HepG2 (cell line): ENCODE measurements around the gene ZNF3. TPM values are rescaled to one million over a fixed set of nuclear protein-coding genes. Genes with fewer than 3 reads are reported as not detected.

Experiments
- CREB1 ChIP-seq, 2 experiments: fragments of 450-650 bp in 1 of 2; IDR thresholded peaks; 2 replicates each; pipeline ENCODE4 v1.6.1; 2016 to 2017; ENCODE audit warnings: control low read depth in 1 of 2, mild to moderate bottlenecking in 1 of 2, missing compliant biosample characterization in 1 of 2, missing genetic modification characterization in 1 of 2
- ELF3 ChIP-seq: IDR thresholded peaks from 2 replicates; pipeline ENCODE4 v1.6.1; 2016; ENCODE audit warnings: missing genetic modification reagents, missing compliant biosample characterization
- HDAC1 ChIP-seq: sonication (generic); formaldehyde crosslinking; IDR thresholded peaks from 2 replicates; pipeline ENCODE4 v1.5.1; 2020; ENCODE audit warnings: mild to moderate bottlenecking, missing genetic modification reagents
- JUN ChIP-seq: sonication (generic); formaldehyde crosslinking; IDR thresholded peaks from 2 replicates; pipeline ENCODE4 v1.4.0; 2020; ENCODE audit warnings: mild to moderate bottlenecking, missing genetic modification reagents
- KIAA2018 ChIP-seq: sonication (generic); formaldehyde crosslinking; IDR thresholded peaks from 2 replicates; pipeline ENCODE4 v1.5.0; 2020; ENCODE audit warnings: mild to moderate bottlenecking, missing genetic modification reagents, borderline replicate concordance
- NCOA5 ChIP-seq: sonication (generic); formaldehyde crosslinking; IDR thresholded peaks from 2 replicates; pipeline ENCODE4 v1.4.0; 2020; ENCODE audit warnings: missing genetic modification reagents
- RFXANK ChIP-seq: IDR thresholded peaks from 2 replicates; pipeline ENCODE4 v1.6.1; 2016
- SMAD9 ChIP-seq: sonication (generic); formaldehyde crosslinking; IDR thresholded peaks from 2 replicates; pipeline ENCODE4 v1.5.1; 2020; ENCODE audit warnings: mild to moderate bottlenecking, missing genetic modification reagents
- SP140L ChIP-seq: sonication (generic); formaldehyde crosslinking; IDR thresholded peaks from 2 replicates; pipeline ENCODE4 v1.4.0; 2020; ENCODE audit warnings: missing genetic modification reagents, borderline replicate concordance
- ZBTB20 ChIP-seq: sonication (generic); formaldehyde crosslinking; IDR thresholded peaks from 2 replicates; pipeline ENCODE4 v1.8.1; 2023; ENCODE audit warnings: missing genetic modification reagents, low read depth, mild to moderate bottlenecking, borderline replicate concordance
- ZBTB46 ChIP-seq: sonication (generic); formaldehyde crosslinking; IDR thresholded peaks from 2 replicates; pipeline ENCODE4 v1.4.0; 2020; ENCODE audit warnings: mild to moderate bottlenecking, missing genetic modification reagents, borderline replicate concordance
- ZNF180 ChIP-seq: sonication (generic); formaldehyde crosslinking; IDR thresholded peaks from 2 replicates; pipeline ENCODE4 v1.4.0; 2020; ENCODE audit warnings: low read depth, missing genetic modification reagents, borderline replicate concordance
- ZNF234 ChIP-seq: sonication (generic); formaldehyde crosslinking; conservative IDR thresholded peaks from 2 replicates; pipeline ENCODE4 v1.5.1; 2020; ENCODE audit warnings: mild to moderate bottlenecking, missing genetic modification reagents
- ZNF326 ChIP-seq: sonication (generic); formaldehyde crosslinking; IDR thresholded peaks from 2 replicates; pipeline ENCODE4 v1.4.0; 2020; ENCODE audit warnings: missing genetic modification reagents, borderline replicate concordance
- ZNF512 ChIP-seq: sonication (generic); formaldehyde crosslinking; IDR thresholded peaks from 2 replicates; pipeline ENCODE4 v1.4.0; 2020; ENCODE audit warnings: mild to moderate bottlenecking, missing genetic modification reagents
- ZNF556 ChIP-seq: sonication (generic); formaldehyde crosslinking; IDR thresholded peaks from 2 replicates; pipeline ENCODE4 v1.4.0; 2020; ENCODE audit warnings: mild to moderate bottlenecking, missing genetic modification reagents, borderline replicate concordance
- ZSCAN31 ChIP-seq: sonication (generic); formaldehyde crosslinking; IDR thresholded peaks from 2 replicates; pipeline ENCODE4 v1.5.0; 2020; ENCODE audit warnings: low read depth, mild to moderate bottlenecking, missing genetic modification reagents
- polyA plus RNA-seq, 8 experiments: library from polyadenylated mRNA; depleted of rRNA in 3 of 8; stranded (reverse) in 7 of 8; unstranded in 1 of 8; fragments of >200 nt; fragmentation: Illumina TruSeq in 4 of 8; extraction: Trizol in 4 of 8; gene quantifications; 2 replicates each; pipeline versions ENCODE4 v1.2.1 to v1.2.3, GENCODE V29; 2011 to 2016; ENCODE audit warnings: low read depth in 4 of 8, missing spikeins in 1 of 8, mixed read lengths in 1 of 8; ENCODE audit not compliant: insufficient read depth in 1 of 8
- total RNA-seq, 5 experiments: library from RNA; depleted of rRNA; stranded (reverse); fragments of >200 nt; fragmentation: Illumina TruSeq; extraction: Trizol; gene quantifications; 2 replicates each; pipeline ENCODE4 v1.2.3, GENCODE V29; 2016; ENCODE audit warnings: low read depth in 1 of 5
- TF ChIP-seq, protein P1 (sequence below): sonication (generic); formaldehyde crosslinking; IDR thresholded peaks from 2 replicates; pipeline ENCODE4 v1.4.0; 2020; ENCODE audit warnings: mild to moderate bottlenecking, missing genetic modification reagents

ZNF3 gene
- total and polyA plus RNA-seq, 2 of the 13 experiments (the other 11 are each of a cell fraction or from before 2014, with no cell fraction given): 33.7 to 56.9 TPM

- TF ChIP-seq ZBTB46: no peak
- no peak for TF ChIP-seq SMAD9
- TF ChIP-seq CREB1 (IDR thresholded peaks at IDR 0.05): peak; percentile 89
- TF ChIP-seq CREB1 (CRISPR knock-in tag; IDR thresholded peaks at IDR 0.05): peak; percentile 75; the same call in 1 of the 2 replicates
- peak; percentile 51; the same call in 1 of the 2 replicates for TF ChIP-seq ZBTB20
- TF ChIP-seq NCOA5: no peak
- no peak for TF ChIP-seq ZNF180 (CRISPR knock-in tag)
- TF ChIP-seq, protein P1, sequence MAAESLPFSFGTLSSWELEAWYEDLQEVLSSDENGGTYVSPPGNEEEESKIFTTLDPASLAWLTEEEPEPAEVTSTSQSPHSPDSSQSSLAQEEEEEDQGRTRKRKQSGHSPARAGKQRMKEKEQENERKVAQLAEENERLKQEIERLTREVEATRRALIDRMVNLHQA (CRISPR knock-in tag): no peak
- TF ChIP-seq HDAC1 (CRISPR knock-in tag): peak; percentile 98
- TF ChIP-seq ELF3 (CRISPR knock-in tag): peak; percentile 63
- TF ChIP-seq JUN (CRISPR knock-in tag): no peak
- peak; percentile 79; the same call in 1 of the 2 replicates for TF ChIP-seq ZSCAN31 (CRISPR knock-in tag)
- no peak for TF ChIP-seq ZNF326 (CRISPR knock-in tag)
- TF ChIP-seq ZNF512 (CRISPR knock-in tag): no peak
- peak; percentile 76; the same call in 1 of the 2 replicates for TF ChIP-seq ZNF556
- TF ChIP-seq KIAA2018: no peak
- TF ChIP-seq SP140L (CRISPR knock-in tag): no peak
- TF ChIP-seq RFXANK (CRISPR knock-in tag): no peak
- TF ChIP-seq ZNF234 (CRISPR knock-in tag): no peak
These were observed 19.0 kb upstream of the ZNF3 start (continued) for GRCh38 chr7:100100420-100101015.
